IPS-NIHi7 (cell line): ENCODE data around the gene TTLL10.
A peak's percentile ranks its signal among the peaks of the same experiment; 100 is the strongest.

Experiments used
- DNase-seq: peaks from one replicate; pipeline ENCODE4 v3.0.0; 2012; ENCODE audit warnings: mixed read lengths; ENCODE audit errors: extremely low spot score

TTLL10 gene

DNA sequence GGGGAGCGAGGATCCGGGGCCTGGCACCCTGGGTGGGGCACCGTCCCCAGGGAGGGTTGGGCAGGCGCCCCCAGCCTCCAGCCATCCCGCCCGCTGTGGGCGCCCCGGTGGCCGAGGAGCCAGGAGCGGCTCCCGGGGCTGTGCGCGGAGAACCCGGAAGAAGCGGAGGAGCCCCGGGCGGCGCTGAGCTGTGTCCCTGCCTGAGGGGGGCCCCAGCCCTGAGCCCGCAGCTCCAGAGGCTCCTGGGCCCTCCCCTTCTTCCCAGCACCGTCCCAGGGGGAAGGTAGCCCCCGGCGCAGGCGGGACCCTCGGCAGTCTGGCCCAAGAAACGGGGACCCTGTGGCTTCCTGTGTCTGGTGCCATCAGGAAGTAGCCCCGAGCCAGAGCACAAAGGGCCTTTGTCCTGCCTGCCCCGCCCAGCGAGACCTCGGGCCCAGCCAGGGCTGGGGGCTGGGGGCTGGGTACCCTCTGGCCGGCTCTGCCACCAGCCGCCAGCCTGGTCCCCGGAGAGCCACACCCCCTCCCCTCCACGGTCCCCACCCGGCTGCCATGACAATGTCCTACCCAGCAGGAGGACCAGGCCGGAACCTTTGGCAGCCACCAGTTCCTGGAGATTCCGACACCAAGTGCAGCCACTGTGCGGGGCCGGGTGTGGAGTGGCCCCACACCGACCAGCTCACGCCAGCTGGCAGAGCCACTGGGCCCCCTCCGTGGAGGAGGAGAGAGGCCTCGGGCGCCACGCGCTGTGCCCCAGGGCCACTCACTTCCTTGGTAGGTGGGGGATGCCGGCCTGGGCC lies 15.6 kb upstream of the TTLL10 start:
- DNase-seq, result peak; percentile 56

DNA sequence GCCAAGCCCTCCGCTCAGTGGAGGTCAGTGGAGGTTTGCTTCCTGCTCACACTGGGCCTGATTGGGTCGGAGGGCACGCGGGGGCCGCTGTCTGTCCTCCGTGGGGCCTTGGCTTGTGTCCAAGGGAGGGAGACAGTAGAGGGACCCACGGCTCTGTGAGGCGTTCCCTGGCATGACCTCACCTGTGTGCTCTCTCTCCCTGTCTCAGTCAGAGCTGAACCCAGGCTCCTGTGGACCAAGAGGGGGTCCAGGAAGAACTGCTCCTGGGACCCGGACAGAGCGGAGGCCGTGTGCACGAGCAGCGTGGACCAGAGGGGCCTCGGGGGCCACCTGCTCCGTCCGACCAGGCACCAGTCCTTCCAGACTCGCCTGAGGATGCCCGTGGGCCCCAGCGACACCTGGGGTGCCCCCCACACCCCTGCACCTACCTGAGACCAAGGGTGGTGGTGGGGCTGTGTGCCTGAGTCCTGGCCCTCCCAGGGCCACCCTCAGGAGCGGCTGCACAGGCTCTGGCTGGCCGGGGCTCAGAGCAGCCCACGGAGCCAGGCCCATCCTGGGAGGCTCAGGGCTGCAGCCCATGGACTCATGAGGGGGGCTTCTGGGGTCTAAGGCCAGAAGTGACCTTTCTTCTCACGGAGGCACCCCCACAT lies 13.3 kb upstream of the TTLL10 start:
- no peak for DNase-seq

GRCh38 chr1:1161078-1161682 lies 12.5 kb upstream of the TTLL10 start:
- no peak for DNase-seq

DNA sequence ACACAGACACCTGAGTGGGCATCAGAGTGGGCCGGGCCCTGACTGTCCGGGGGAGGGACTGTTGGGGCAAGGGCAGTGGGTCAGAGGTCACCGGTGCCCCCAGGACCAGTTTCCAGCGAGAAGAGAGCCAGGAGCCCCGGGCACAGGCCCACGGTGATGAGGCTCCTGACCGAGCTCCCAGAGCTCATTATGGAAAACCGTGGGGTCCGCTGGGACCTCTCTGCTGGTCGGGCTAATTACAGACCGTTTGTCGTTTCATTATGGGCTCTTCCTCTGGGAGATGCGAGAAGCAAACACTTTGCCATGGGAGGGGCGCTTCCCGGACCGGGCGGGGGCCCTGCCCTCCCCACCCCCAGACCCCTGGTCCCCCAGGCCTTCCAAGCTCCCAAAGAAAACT lies 12.0 kb upstream of the TTLL10 start:
- DNase-seq, result no peak

DNA sequence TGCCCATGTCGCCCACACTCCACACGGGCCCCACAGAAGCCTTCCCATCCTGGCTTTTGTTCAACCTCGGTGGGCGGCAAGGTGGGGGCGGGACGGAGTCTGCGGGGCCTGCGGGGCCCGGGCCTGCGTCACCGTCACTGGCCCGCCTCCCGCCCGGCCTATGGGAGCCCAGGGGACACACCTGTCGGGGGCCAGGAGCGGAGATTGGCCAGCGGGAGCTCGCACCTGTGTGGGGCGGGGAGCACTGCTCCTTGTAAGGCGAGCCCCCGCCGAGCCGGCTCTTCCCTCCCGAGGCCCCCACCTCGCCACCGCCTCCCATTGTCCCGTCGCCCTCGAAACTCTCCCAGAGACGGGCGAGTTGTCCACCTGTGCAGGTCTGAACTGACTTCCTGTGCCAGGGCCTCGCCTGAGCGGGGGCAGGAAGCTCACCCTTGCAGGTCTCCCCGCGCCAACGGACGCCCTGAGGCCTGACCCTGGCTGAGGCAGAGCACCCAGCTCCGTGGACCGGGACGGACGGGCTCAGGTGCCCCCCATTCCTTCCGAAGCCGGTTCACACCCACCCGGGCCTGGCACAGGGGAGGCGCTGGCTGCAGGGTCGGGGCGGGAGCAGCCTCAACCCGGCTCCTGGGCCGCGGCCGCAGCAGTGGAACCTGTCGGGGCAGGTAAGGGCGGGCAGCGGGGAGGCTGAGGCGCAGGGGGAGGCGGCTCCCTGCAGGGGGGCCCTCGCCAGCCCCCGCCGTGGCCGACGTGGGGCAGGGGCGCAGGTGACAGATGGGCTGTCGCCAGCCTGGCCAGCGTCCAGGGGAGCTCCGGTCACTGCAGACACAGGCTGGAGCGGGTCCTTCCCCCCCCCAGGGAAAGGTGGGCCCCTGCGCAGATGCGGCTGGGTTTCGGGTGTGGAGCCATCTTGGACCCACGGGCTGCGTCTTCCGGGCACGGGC lies 10.8 kb upstream of the TTLL10 start:
- DNase-seq, result peak; percentile 69

- no peak for DNase-seq
Measured at GRCh38 chr1:1163538-1164070, 10.1 kb upstream of the TTLL10 start.

- no peak for DNase-seq
Measured at GRCh38 chr1:1164361-1164700, 9.3 kb upstream of the TTLL10 start.

GRCh38 chr1:1164701-1165451 lies 8.8 kb upstream of the TTLL10 start:
- peak; percentile 61 for DNase-seq

DNA sequence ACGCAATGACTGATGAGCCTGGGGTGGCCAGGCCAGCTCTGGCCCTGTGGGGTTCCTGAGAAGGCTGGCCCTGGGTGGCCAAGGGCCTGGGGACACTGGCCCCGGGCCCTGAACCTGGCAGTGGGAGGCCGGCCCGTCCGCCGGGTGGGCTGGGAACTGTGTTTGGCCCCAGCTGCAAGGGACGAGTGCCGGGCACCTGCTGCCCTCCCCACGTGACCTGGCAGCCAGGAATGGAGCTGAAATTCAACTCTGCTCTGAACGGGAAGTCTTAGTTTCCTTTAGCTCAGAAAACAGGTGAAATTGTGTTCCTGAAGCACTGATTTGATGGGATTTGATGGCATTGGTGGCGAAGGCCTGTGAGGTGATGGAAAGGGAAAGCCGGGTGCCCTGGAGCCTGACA lies 8.2 kb upstream of the TTLL10 start:
- no peak for DNase-seq

- DNase-seq, result no peak
Measured at GRCh38 chr1:1165900-1166421, 7.7 kb upstream of the TTLL10 start.

DNA sequence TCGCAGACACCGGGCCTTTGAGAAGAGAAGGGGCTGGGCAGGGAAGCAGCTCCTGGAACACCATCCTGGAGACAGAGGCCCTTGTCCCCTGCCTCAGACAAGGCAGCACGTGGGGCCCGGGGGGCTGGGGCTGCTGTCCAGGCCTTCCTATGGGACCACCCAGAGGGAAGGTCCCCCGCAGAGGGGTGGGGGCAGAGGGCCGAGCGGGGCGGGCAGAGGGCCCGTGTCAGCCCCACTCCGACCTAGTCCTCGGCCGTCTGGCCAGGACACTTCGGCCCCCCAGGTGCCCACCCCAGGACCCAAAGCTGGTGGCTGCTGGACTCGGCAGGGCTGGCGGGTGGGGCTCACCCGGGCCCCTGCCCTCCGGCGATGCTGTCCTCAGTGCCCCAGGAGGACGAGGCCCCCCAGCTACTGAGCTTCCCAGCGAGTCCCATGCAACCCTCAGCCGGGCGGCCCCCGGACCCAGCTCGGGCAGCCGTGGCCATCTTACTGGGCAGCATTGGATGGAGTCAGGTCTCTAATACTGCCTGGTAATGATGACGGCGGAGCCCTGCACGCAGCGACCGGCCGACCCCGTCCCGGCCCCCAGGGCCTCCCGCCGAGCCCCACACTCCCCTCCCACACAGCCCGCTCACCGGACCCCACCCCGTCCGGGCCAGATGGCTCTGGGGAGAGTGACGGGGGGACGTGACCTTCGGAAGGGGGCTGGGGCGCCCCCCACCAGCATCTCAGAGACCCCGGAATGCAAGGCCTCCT lies 6.9 kb upstream of the TTLL10 start:
- DNase-seq, result no peak

DNA sequence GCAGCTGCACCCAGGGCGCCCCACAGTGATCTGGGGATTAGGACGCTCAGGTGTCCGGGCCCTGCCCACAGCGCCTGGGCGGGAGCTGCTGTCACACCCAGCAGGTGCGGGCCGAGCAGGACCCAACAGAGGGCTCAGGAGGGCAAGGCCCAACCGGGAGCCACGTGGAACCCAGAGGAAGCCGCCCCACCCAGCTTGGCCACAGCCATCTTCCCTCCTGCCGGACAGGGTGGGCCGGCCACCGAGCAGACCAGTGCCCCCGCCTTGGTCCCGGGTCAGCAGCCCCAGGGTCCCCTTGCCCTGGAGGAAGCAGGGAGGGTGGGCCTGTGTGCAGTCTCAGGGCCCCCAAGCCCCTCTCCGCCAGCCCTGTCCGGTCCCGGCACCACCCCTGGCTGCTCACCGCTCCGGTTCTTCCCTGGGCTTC lies 6.3 kb upstream of the TTLL10 start:
- DNase-seq, result no peak

DNA sequence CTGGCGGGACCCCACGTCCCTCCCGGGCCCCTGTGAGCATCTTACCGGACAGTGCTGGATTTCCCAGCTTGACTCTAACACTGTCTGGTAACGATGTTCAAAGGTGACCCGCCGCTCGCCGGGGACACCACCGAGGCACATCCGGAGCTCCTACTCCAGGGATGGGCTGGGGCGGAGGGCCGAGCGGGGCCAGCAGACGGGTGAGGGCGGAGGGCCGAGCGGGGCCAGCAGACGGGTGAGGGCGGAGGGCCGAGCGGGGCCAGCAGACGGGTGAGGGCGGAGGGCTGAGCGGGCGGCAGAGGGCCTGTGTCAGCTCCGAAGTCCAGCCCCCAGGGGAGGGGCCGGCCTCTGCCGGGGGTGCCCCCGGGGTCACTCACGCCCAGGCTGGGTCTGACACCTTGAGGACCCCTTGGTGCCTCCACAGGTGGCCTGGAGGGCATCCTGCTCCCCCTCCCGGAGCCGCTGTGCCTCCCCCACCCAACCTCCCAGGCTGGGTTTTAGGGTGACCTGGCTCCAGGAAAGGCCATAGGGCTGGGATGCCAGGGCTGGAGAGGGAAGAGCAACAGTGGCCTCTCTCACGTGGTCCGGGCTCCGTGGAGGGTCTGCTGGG lies 5.7 kb upstream of the TTLL10 start:
- no peak for DNase-seq

GRCh38 chr1:1168451-1169411 lies 4.9 kb upstream of the TTLL10 start:
- no peak for DNase-seq

GRCh38 chr1:1169429-1170214 lies 4.1 kb upstream of the TTLL10 start:
- no peak for DNase-seq

DNA sequence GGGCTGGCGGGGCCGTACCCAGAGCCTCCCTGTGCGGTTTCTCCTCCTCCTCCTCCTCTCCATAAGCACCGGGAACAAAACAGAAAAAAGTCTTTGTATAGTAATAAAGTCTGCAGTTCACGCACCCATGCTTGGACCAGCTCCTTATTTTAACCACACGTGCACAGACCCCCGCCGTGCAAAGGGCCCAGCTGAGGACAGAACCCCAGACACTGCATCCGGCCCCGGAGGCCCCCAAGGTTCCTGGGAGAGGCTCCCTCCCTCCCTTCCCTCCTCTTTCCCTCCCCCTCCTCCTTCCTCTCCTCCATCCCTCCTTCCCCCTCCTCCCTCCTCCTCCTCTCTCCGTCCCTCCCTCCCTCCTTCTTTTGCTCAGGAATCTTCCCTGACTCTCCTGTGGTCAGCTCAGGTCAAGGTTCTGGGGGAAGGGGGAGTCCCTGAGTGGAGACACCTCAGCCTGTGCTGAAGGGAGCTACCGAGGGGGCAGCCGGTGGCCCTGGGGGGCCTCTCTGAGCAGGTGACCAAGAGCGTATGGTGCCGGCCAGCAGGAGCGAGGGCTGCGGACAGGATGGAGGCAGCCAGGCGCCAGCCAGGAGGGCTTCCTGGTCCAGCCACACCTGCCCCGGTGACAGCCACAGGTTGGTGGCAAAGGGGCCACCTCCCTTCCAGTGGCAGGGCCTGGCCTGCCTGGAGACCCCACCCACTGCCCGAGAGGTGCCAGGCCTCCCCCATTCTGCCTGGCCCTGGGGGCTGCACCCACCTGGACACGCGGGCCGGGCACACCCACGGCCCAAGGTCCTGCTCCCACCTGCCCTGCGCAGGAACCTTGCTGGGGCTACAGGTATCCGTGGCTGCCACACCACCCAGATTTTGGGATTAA lies 3.2 kb upstream of the TTLL10 start:
- no peak for DNase-seq

- no peak for DNase-seq
Measured at GRCh38 chr1:1171161-1171545, 2.5 kb upstream of the TTLL10 start.
